ENCODE results near the gene KCNH8. TPM values are rescaled to one million over a fixed set of nuclear protein-coding genes. Genes with fewer than 3 reads are reported as not detected.

Gene KCNH8
- total RNA-seq, 1 experiment from 2014 or later: not detected

- no peak for DNase-seq (ENCODE audit: low read depth)
These were observed 328.0 kb downstream of the KCNH8 start for GRCh38 chr3:19476281-19476680.

- DNase-seq (ENCODE audit: low read depth): no peak
These were observed 337.0 kb downstream of the KCNH8 start for GRCh38 chr3:19485267-19485666.

GRCh38 chr3:19487386-19487785, 339.1 kb downstream of the KCNH8 start:
- DNase-seq (ENCODE audit: low read depth): no peak

GRCh38 chr3:19488939-19489338, 340.6 kb downstream of the KCNH8 start:
- DNase-seq (ENCODE audit: low read depth): no peak

GRCh38 chr3:19489936-19490335, 341.6 kb downstream of the KCNH8 start:
- no peak for DNase-seq (ENCODE audit: low read depth)

GRCh38 chr3:19506171-19506570, 357.9 kb downstream of the KCNH8 start:
- DNase-seq (ENCODE audit: low read depth): no peak

GRCh38 chr3:19522305-19522704, 374.0 kb downstream of the KCNH8 start:
- DNase-seq (ENCODE audit: low read depth): no peak

GRCh38 chr3:19526071-19526470, 377.8 kb downstream of the KCNH8 start:
- DNase-seq (ENCODE audit: low read depth): no peak

GRCh38 chr3:19527746-19528145, 379.4 kb downstream of the KCNH8 start:
- no peak for DNase-seq (ENCODE audit: low read depth)

- DNase-seq (ENCODE audit: low read depth): no peak
These were observed 383.1 kb downstream of the KCNH8 start for GRCh38 chr3:19531426-19531825.

GRCh38 chr3:19539518-19540392, 391.4 kb downstream of the KCNH8 start:
- DNase-seq (ENCODE audit: low read depth): no peak

GRCh38 chr3:19540464-19540863, 392.2 kb downstream of the KCNH8 start:
- DNase-seq (ENCODE audit: low read depth): no peak

- no peak for DNase-seq (ENCODE audit: low read depth)
These were observed 393.0 kb downstream of the KCNH8 start for GRCh38 chr3:19541284-19541683.

GRCh38 chr3:19543212-19543841, 395.0 kb downstream of the KCNH8 start:
- DNase-seq (ENCODE audit: low read depth): no peak

GRCh38 chr3:19547665-19548464, 399.6 kb downstream of the KCNH8 start:
- no peak for DNase-seq (ENCODE audit: low read depth)

GRCh38 chr3:19559724-19560442, 411.6 kb downstream of the KCNH8 start:
- no peak for DNase-seq (ENCODE audit: low read depth)

- no peak for DNase-seq (ENCODE audit: low read depth)
These were observed 425.3 kb downstream of the KCNH8 start for GRCh38 chr3:19573644-19574043.

GRCh38 chr3:19574268-19574667, 426.0 kb downstream of the KCNH8 start:
- DNase-seq (ENCODE audit: low read depth): no peak

GRCh38 chr3:19576343-19576742, 428.0 kb downstream of the KCNH8 start:
- DNase-seq (ENCODE audit: low read depth): no peak

Data from LHCN-M2 (cell line).